Left ventricle myocardium inferior (tissue), 1 donor: ENCODE measurements around the gene DPCD. TPM values are rescaled to one million over a fixed set of nuclear protein-coding genes. Genes with fewer than 3 reads are reported as not detected.
A peak's percentile ranks its signal among the peaks of the same experiment; 100 is the strongest.

Experiments used
- DNase-seq: peaks from one replicate; pipeline ENCODE4 v3.0.0-alpha.2; 2020
- H3K27ac ChIP-seq: fragments of 200-600 bp; replicated peaks from 2 replicates; pipeline ENCODE4 v1.8.0; 2021
- H3K27me3 ChIP-seq: fragments of 200-600 bp; 2 replicates; pipeline ENCODE4 v1.8.0; 2021; ENCODE audit warnings: low read depth
- H3K36me3 ChIP-seq: fragments of 200-600 bp; 2 replicates; pipeline ENCODE4 v1.8.0; 2021
- H3K4me1 ChIP-seq: fragments of 200-600 bp; 2 replicates; pipeline ENCODE4 v1.8.0; 2021
- H3K4me3 ChIP-seq: fragments of 200-600 bp; 2 replicates; pipeline ENCODE4 v1.8.0; 2021; ENCODE audit warnings: mild to moderate bottlenecking, moderate library complexity
- H3K9me3 ChIP-seq: fragments of 200-600 bp; replicated peaks from 2 replicates; pipeline ENCODE4 v1.8.0; 2021
- CTCF ChIP-seq: fragments of 200-600 bp; IDR thresholded peaks from 2 replicates; pipeline ENCODE4 v1.8.0; 2021; ENCODE audit warnings: antibody characterized with exemption, mild to moderate bottlenecking, borderline replicate concordance
- intact Hi-C: fragments of 100-400 bp; cut with micrococcal nuclease; formaldehyde crosslinking; loops from one replicate; pipeline ENCODE4 v1.11.0; 2022
- total RNA-seq: library from RNA; stranded (reverse); fragmentation: NEBNext Ultra II Directional; extraction: Animal tissue kit (Norgen Biotek cat#: 25700); gene quantifications from one replicate; pipeline ENCODE4 v1.2.1, GENCODE V29; 2021
- donor health status: DM: no; HTN: yes; CAD: no; lungs with severe emphysema.

DPCD gene
- total RNA-seq, 1 donor from 2014 or later: 24.0 TPM

- Histone ChIP-seq H3K36me3 (no peaks in the 10 kb centered on the region), H3K4me3 (no peak overlapping the region), H3K4me1 (peaks cover 21% of the 10 kb centered on the region), H3K27ac (no peak overlapping the region), H3K9me3 (no peaks in the 10 kb centered on the region), H3K27me3 (peaks cover 82% of the 10 kb centered on the region)
- intact Hi-C loops: no loop called here
- TF ChIP-seq CTCF: no peak
- no peak for DNase-seq
Measured at GRCh38 chr10:101565370-101565900, 22.7 kb upstream of the DPCD start.

GRCh38 chr10:101565936-101566332 lies 22.2 kb upstream of the DPCD start:
- Histone ChIP-seq H3K36me3 (no peaks in the 10 kb centered on the region), H3K4me1 (peaks cover 26% of the 10 kb centered on the region), H3K9me3 (no peaks in the 10 kb centered on the region), H3K27ac (no peak overlapping the region), H3K27me3 (peaks cover 82% of the 10 kb centered on the region), H3K4me3 (peak overlapping the region; percentile 54)
- intact Hi-C loops: no loop called here
- no peak for TF ChIP-seq CTCF
- DNase-seq: no peak

- H3K4me1 ChIP-seq: peaks cover 27% of the 10 kb centered on the region
- H3K4me3 ChIP-seq: peak overlapping the region; percentile 54
- DNase-seq: no peak
- H3K9me3 ChIP-seq: no peaks in the 10 kb centered on the region
- intact Hi-C loops: no loop called here
- no peak overlapping the region for H3K27ac ChIP-seq
- no peak for TF ChIP-seq CTCF
- no peaks in the 10 kb centered on the region for H3K36me3 ChIP-seq
- peaks cover 82% of the 10 kb centered on the region for H3K27me3 ChIP-seq
Measured at GRCh38 chr10:101566333-101567164, 21.6 kb upstream of the DPCD start.

GRCh38 chr10:101567165-101568006 lies 20.7 kb upstream of the DPCD start:
- Histone ChIP-seq H3K27ac (no peak overlapping the region), H3K4me1 (peaks cover 27% of the 10 kb centered on the region), H3K9me3 (peaks cover 5% of the 10 kb centered on the region), H3K36me3 (no peaks in the 10 kb centered on the region), H3K4me3 (no peak overlapping the region), H3K27me3 (peaks cover 78% of the 10 kb centered on the region)
- intact Hi-C loops: no loop called here
- no peak for TF ChIP-seq CTCF
- DNase-seq: no peak

- TF ChIP-seq CTCF: no peak
- H3K9me3 ChIP-seq: peaks cover 13% of the 10 kb centered on the region
- peaks cover 70% of the 10 kb centered on the region for H3K27me3 ChIP-seq
- H3K36me3 ChIP-seq: no peaks in the 10 kb centered on the region
- H3K4me1 ChIP-seq: peaks cover 27% of the 10 kb centered on the region
- no peak for DNase-seq
- no peak overlapping the region for H3K4me3 ChIP-seq
- intact Hi-C loops: no loop called here
- H3K27ac ChIP-seq: no peak overlapping the region
Measured at GRCh38 chr10:101568054-101568745, 19.9 kb upstream of the DPCD start.
